Measurements from ENCODE around the gene TBC1D9B. TPM values are rescaled to one million over a fixed set of nuclear protein-coding genes. Genes with fewer than 3 reads are reported as not detected.

Gene TBC1D9B
- total RNA-seq, 6 experiments from 2014 or later, result 64.6 to 90.7 (median 73.4) TPM

DNA sequence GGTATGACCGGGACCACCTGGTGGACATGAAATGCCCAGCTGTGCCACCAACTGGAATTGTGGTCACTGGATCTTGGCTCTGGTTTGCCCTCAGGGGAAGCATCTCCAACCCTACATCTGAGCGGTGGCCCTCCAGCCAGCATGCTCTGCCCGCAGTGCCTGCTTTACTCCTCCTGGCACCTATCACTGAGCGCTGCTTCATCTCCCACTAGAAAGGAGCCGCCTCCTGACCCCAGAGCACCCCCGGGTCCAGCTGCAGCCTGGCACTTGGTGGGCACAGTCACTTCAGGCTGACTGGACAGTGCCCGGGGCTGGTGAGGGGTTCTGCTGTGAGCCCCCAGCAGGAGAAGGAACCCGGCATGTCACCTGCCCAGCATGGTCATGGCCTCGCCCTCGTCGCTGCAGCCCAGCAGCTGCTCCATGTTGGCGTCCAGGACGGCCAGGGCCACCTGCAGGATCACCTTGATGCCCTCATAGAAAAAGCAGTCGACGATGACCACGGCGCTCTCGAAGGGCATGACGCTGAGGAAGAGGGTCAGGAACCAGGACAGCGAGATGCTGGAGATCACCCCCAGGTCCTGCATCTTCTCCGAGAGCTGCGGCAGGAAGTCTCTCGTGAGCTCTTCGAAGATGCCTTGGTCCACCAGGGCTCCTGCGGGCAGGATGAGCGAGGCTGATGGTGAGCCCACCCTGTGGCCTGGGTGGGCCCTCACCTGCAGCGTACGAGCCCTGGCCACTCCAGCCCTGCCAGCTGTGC, 33.0 kb downstream of the TBC1D9B start:
- Mint-ChIP-seq H3K9me3 (no peaks in the 10 kb centered on the region), H3K36me3 (ENCODE audit: low read depth) (peaks cover 13% of the 10 kb centered on the region; the same call in 1 of the 2 replicates), H3K4me3 (no peak overlapping the region), H3K27me3 (ENCODE audit: insufficient read depth) (no peaks in the 10 kb centered on the region), H3K27ac (no peak overlapping the region), H3K4me1 (ENCODE audit: low read depth) (no peaks in the 10 kb centered on the region)
- no peak for DNase-seq
- TF ChIP-seq, protein P1, sequence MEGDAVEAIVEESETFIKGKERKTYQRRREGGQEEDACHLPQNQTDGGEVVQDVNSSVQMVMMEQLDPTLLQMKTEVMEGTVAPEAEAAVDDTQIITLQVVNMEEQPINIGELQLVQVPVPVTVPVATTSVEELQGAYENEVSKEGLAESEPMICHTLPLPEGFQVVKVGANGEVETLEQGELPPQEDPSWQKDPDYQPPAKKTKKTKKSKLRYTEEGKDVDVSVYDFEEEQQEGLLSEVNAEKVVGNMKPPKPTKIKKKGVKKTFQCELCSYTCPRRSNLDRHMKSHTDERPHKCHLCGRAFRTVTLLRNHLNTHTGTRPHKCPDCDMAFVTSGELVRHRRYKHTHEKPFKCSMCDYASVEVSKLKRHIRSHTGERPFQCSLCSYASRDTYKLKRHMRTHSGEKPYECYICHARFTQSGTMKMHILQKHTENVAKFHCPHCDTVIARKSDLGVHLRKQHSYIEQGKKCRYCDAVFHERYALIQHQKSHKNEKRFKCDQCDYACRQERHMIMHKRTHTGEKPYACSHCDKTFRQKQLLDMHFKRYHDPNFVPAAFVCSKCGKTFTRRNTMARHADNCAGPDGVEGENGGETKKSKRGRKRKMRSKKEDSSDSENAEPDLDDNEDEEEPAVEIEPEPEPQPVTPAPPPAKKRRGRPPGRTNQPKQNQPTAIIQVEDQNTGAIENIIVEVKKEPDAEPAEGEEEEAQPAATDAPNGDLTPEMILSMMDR (IDR thresholded peaks at IDR 0.05), result no peak

DNA sequence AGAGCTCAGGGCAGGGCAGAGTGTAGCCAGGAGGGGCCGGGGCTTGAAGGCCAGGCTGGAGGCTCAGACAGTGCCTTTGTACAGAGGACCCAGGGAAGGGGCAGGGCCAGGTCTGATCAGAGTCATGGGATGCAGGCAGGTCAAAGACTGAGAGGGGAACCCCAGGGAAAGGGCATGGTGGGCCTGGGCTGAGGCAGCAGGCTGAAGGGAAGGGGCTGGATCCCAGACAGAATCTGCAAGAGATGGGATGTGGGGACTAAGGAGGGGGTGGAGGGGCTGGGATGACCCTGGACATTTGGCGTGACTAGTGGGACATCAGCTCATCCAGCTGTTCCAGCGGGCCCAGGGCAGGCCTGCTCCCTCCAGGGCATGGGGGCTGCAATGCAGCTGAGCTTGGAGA, 33.6 kb downstream of the TBC1D9B start:
- DNase-seq, result no peak
- H3K9me3 Mint-ChIP-seq, result no peaks in the 10 kb centered on the region
- H3K27ac Mint-ChIP-seq, result no peak overlapping the region; the same call in 1 of the 2 replicates
- no peak overlapping the region for H3K4me3 Mint-ChIP-seq
- H3K36me3 Mint-ChIP-seq (ENCODE audit: low read depth), result peaks cover 13% of the 10 kb centered on the region; the same call in 1 of the 2 replicates
- TF ChIP-seq, protein P1 (IDR thresholded peaks at IDR 0.05), result no peak
- H3K27me3 Mint-ChIP-seq (ENCODE audit: insufficient read depth), result no peaks in the 10 kb centered on the region
- no peaks in the 10 kb centered on the region for H3K4me1 Mint-ChIP-seq (ENCODE audit: low read depth)

DNA sequence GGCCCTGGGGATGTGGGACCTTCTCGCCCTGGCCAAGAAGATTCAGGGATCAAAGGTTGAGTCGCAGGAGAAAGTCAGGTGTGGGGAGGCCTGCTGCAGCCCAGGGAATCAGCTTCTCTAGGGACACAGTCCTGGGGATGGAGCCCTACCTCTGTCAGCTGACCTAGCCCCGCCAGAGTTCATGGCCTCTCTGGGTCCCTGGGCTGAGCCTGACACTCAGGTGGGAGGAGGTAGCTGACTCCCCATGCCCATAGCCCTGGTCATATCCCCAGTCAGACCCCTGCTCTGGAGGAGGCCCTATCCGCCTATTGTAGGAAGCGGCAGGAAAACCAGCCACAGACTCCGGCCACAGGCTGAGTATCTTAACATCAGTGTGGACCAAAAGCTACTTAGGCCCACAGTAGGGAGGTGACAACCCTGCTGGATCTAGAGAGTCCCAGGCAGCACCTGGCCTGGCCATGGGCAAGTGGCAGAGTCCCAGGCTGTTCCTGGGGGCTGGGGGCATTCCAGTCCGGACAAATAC, 34.0 kb downstream of the TBC1D9B start:
- no peak overlapping the region for H3K4me3 Mint-ChIP-seq
- H3K27ac Mint-ChIP-seq, result no peak overlapping the region
- no peaks in the 10 kb centered on the region for H3K4me1 Mint-ChIP-seq (ENCODE audit: low read depth)
- DNase-seq, result no peak
- TF ChIP-seq, protein P1 (IDR thresholded peaks at IDR 0.05), result no peak
- H3K36me3 Mint-ChIP-seq (ENCODE audit: low read depth), result peaks cover 13% of the 10 kb centered on the region; the same call in 1 of the 2 replicates
- H3K9me3 Mint-ChIP-seq, result no peaks in the 10 kb centered on the region
- no peaks in the 10 kb centered on the region for H3K27me3 Mint-ChIP-seq (ENCODE audit: insufficient read depth)

DNA sequence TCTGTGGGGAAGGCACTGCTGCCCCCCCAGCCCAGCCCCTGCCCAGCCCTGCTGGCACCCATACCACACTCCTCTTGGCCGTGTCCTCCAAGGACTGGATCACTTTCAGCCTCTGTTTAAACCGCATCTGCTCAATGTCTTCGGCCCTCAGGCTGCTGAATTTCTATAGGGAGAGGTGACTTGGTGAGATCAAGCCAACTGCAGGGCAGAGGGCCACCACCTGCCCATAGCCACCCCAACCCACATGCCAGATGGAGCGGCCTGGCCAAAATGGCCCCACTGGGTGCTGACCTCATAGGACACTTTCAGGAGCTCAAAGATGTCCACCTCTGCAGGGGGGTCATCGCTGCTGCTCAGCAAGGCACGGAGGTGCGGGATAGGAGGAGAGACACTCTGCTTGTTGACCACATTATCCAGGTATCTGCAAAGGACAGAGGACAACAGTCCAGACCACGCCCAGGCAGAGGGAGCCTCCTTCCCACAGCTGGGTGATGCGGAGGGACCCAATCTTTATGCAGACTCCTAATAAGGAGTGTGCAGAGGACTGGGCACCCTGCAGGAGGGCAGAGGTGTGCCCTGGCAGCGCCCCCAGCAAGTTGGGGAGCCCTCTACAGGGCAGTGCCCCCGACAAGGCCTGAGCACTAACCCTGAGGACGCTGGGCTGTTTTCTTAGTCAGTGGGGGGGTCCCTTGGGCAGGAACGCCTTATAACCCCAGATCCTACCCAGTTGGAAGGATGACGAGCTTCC, 34.7 kb downstream of the TBC1D9B start:
- Mint-ChIP-seq H3K9me3 (no peaks in the 10 kb centered on the region), H3K36me3 (ENCODE audit: low read depth) (peaks cover 12% of the 10 kb centered on the region; the same call in 1 of the 2 replicates)

More for the DNA sequence above, 34.7 kb downstream of the TBC1D9B start:
- H3K27ac Mint-ChIP-seq, result no peak overlapping the region
- H3K4me1 Mint-ChIP-seq (ENCODE audit: low read depth), result no peaks in the 10 kb centered on the region
- no peak overlapping the region for H3K4me3 Mint-ChIP-seq
- no peak for DNase-seq
- TF ChIP-seq, protein P1 (IDR thresholded peaks at IDR 0.05), result no peak
- no peaks in the 10 kb centered on the region for H3K27me3 Mint-ChIP-seq (ENCODE audit: insufficient read depth)

Measured in HFFc6 (cell line).